Activated CD4-positive, alpha-beta T cell treated with anti-CD3 and anti-CD28 coated beads, Interleukin-2, amount 50 U/mL, for 16 hours (primary cell): ENCODE measurements around the gene ARL2.

Experiments
- DNase-seq: peaks from one replicate; pipeline ENCODE4 v3.0.0-alpha.2; 2020

ARL2 gene

DNA sequence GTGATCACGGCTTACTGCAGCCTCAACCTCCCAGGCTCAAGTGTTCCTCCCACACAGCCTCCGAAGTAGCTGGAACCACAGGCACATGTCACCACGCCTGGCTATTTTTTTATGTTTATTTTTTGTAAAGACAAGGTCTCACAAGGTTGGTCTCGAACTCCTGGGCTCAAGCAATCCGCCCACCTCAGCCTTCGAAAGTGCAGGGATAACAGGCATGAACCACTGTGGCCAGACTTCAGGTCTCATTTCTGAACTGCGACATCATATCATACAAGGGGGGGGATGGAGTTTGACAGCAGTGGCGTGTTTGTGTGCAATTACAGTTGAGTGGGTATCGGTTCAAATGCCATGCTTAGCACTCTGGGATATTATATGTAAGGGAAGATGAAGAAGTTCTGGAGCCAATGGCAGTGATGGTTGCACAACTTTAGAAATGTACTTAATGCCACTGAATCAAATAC, 37.5 kb downstream of the ARL2 start:
- DNase-seq: peak; percentile 24

DNA sequence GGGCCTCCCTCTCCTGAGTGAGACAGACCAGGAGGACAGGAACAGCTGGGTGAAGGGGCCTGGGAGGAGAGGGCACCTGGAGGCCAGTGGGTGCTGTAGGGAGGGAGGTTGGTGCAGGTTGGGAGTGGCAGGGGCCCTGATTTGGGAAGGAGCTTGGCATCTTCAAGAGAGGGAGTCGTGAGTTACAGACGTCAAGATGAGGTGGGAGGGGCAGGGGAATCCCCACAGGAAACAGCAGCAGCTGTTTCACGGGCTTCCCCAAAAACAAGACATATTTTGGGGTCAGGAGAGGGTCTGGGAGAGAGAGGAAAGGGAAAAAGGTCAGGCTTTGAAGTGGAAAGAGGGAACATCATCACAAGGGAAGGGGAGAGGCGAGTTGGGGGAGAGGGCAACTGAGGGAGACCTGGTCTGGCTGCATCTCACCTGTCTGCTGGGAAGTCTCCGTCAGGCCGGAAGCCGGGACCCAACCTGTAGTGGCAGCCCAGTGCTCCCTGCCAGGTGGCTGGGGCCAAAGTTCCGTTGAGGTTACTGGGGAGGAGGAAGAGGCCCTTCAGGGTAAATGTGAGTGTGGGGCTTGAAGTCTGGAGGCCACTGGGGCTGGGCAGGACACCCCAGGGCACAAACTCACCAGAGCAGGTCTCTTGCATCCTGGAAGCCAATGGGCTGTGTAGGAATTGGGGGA, 40.0 kb downstream of the ARL2 start:
- DNase-seq: no peak

DNA sequence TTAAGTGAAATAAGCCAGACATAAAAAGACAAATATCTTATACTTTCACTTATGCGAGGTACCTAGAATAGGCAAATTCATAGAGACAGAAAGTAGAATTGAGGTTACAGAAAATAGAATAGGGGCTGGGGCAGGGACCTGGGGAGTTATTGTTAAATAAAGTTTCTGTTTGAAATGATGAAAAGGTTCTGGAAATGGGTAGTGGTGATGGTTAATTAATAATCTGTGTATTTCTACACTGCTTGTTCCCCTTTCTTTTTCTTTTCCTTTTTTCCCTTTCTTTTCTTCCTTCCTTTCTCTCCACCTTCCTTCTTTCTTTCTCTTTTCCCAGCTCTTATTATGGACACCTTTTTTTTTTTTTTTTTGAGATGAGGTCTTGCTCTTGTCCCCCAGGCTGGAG, 41.6 kb downstream of the ARL2 start:
- no peak for DNase-seq

DNA sequence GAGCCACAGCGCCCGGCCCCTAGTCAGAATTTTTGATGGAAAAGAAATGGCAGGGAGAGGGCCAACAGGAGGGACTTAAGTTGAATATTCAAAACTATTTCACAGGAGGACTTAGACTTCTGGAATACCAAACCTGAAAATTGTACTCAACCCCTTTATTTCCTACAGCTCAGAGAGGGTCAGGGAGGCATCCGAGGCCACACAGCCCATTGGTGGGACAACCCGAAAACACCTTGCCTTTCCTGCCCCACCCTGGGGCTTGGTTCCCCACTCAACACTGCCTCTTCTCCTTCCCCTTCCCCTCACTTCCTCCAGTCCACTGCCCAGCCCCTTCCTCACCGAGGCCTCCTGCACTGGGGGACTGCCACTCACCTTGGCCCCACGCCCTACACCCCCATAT, 43.0 kb downstream of the ARL2 start:
- no peak for DNase-seq

DNA sequence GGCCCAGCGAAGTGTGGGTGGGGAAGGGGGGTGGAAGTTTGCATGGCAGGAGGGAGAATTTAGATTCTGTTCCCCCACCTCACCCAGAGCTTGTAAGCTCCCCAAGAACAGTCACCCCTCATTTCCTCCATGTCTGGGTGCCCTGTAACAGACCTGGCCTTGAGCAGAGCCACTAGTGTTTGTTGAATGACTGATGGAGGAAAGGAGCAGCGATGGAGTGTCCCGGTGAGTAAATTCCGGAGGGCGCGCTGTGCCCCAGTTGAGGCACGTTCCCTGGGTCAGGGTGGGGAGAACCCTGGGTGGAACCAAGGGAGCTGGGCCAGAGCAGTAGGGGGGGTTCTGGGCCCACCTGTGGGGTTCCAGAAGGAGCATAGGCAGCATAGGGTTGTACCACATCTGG, 43.6 kb downstream of the ARL2 start:
- DNase-seq: no peak

DNA sequence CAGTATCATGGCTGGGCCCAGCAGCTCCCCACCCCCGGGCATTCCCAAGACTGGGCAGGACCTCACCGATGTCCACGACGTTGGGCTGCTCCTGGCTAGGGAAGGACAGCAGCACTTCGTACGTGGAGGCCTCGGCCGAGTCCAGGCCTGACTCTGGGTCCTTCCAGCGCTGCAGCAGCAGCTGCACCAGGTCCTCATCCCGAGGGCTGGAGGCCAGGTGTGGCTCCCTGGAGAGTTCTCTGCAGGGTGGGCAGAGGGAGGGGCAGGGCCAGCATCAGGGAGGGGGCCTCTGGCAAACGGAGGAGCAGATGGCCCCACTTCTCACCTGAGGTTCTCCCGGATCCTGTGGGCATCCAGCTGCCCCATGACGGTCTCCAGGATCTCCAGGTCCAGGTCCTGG, 44.1 kb downstream of the ARL2 start:
- DNase-seq: no peak

DNA sequence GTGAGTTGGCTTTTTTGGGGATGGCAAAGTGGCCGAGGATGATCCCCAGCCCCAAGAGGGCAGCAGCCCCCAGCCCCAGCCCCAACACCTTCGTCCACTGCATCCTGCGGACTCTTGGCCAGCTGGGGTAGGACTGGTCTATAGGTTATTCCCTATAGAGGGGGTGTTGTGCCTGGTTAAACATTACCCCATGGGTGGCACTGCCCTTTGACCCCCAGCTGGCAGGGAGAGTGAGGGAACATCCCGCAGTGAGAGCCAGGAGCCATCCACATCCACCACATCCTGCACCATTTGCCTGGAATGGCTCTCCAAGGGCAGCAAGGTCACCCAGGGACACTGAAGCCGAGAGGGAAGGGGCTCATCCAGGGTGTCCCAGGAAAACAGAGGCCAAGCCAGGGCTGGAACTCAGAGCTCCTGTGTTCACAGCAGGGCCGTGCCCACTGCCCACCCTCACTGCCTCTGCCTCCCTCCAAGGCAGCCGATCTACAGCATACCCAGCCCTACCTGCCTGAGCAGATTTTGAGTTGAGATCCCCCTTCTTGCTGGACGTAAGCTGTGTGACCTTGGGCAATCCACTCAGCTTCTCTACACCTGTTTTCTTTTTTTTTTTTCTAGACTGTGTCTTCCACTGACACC, 44.6 kb downstream of the ARL2 start, which contains the start of gene NAALADL1:
TSS of gene NAALADL1 (minus strand) at position 135 of the 636 bp plus-strand sequence. CDS start at position 103, 32 bp downstream.
- DNase-seq: no peak

DNA sequence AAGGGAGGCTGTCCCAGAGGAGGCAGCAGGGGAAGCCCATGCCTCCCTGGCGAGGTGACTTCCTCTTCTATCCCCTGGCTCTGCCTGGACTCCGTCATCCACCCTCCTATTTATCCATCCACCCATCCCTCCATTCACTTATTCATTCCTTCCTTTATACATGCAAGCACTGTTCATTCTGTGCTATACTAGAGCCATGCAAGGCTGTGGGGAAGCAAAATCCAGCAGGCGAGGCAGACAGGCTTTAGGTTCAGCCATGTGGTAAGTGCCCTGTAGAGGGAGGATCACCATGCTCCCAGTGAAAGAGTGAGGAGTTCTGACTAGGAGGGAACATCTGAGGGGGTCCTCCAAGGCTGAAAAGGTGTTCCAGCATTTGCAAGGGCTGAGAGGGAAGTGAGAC, 45.6 kb downstream of the ARL2 start:
- DNase-seq: no peak

DNA sequence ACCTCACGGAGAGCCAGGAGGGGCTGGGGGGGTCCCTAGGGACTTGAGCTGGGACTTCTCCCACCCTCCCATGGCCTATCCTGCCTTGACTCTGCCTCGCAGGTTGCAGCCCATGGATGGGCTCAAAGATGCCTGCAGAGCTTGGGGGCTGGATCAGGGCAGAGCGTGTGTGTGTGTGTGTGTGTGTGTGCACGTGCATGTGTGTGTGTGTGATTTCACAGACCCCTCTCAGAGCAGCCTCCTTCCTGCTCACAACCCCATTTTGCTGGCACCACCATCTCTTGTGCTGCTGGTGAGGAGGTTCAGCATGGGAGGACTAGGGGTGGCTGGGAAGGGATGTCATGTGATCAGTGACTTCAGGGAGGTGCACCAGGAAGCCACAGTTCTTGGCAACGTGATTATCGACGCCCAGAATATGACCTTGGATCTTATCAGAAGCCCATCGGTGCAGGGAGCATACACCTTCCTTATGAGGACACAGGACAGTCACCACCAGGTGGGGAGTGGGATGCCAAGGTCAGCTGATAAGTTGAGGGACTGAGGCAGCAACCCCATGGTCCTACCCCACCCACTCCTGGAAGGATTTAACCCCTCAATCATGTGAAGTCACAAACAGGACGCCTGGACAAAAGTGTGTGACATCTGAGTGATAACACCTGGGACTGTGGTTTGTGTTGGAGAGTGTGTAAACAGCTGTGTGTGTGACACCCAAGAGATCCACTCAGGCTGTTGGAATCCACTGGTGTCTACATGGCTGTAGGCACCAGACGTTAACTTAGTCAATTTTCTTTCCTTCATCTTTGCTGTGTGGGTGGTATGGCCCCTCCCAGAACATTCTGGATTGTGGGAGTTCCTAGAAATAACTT, 46.2 kb downstream of the ARL2 start:
- DNase-seq: no peak

DNA sequence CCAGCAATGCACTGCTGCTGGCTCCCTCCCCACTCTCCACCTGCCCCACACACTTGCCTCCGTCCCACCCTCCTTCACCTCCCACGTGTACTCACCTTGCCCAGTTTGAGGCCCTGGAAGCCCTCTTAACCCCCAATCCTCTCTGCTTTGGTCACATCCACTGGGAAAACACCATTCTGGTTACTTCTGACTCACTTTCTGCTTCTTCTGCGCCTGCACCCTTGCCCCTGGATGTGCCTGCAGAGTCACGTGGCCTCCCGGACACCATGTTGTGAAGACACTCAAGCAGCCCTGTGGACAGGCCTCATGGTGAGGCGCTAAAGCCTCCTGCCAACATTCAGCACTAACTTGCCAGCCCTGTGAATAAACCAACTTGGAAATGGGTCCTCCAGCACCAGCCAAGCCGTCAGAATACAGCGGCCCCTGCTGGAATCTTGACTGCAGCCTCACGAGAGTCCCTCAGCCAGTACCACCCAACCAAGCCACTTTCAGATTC, 47.0 kb downstream of the ARL2 start:
- DNase-seq: no peak

DNA sequence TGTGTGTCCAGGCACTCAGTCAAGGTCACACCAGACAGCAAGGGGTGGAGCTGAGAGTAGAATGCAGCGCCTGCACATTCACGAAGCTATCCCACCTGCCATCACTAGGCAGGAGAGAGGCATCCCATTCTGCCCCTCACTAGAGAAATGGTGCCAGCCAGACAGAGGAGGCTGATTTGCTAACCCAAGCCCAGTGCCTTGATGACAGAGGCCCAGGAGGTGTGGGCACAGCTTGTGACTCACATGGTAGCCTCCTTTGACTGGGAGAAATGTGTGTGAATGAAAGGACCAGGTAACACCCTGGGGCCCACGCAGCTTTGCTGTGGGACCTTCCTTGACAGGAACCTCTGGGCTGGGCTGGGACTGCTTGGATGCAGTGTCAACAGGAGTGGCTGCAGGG, 49.6 kb downstream of the ARL2 start:
- DNase-seq: no peak

DNA sequence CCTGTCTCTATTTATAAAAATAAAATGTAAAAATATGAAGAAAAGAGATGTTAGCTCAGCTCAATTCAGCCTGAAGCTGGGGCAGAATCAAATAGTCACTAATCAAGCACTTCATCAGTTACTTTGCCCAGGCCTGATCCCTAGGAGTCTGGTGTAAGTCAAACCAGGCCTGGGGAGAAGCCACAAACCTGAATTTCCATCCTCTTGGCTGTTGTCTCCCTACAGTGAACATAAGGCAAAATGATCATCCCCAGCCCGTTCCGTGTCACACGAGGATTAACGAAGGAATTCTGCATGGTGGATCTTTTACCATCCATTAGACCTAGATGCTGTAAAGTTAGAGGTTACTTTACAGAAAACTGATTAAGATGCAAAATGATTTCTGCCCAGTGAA, 50.9 kb downstream of the ARL2 start:
- DNase-seq: no peak

DNA sequence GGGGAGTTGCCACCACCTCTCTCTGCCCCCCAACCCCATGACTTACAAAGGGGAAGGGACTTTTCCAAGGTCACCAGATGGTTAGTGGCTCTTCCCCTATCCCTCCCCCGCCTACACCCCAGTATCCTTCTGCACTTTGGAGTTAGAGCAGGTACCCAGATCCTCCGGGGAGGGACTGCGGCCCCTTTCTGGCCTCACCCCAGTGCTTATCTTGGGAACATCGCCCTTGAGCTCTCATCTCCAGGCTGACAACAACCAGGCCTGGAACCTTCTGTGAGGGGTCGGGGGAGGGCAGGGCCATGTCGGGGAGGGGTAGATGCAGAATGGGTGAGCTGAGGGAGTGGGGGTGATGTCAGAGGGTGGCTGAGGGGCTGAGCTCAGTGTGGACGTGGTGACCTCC, 51.9 kb downstream of the ARL2 start:
- no peak for DNase-seq

DNA sequence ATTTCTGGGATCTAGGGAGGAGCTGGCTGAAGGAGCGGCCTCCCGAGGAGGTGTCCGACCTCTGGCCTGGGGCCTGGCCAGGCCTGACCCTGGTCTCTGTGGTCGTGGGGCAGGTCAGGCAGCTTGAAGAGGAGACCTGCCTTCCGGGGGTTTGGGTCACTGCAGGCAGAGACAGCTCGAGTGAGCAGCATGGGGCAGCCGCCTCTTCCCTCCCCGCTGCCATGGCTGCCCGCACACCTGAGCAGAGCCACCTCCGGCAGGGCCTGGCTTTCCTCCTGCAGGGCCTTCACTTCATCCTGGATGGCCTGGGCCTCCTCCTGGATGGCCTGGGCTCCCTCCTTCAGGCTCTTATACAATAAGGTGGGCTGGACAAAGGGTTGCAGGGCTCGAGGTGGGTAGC, 52.4 kb downstream of the ARL2 start:
- DNase-seq: no peak

DNA sequence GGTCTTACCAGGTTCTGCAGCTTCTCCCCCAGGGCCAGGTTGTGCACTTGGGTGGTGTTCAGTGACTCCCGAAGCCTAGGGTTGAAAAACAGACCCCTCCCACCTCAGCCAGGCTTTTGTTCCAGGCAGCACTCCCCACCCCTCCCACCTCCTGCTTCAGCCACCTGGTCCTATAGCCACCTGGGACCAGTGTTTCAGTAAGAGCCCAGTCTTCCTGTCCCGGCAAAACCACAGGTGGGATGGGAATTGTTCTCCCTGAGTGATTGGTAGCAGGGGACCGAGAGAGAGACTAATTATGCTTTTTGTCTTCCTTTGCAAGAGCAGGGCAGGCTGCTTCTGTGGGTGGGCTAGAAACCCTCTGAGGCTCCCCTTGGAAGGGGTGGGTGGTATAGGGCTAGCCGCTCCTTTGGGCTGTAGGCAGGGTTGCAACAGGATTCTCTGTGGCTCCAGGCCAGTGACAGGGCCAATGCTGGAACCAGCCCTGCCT, 52.9 kb downstream of the ARL2 start:
- no peak for DNase-seq

DNA sequence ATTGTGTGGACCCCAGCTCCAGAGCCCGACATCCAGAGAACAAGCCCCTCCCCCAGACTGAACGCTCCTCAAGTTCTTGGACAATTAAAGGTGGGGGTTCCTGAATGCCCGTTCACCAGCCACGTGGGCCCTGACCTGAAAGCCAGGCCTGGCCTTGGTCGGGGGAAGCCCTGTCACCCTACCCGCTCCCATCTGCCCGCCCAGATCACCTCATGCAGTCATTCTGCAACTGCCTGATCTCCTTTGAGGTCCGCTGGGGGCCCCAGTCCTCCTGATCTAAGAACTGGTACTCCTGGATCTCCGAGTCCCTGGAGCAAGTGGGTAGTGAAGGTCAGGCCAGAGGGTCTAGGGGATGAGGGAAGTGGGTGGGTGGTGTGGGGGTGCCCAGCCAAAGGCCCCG, 53.5 kb downstream of the ARL2 start:
- DNase-seq: no peak

DNA sequence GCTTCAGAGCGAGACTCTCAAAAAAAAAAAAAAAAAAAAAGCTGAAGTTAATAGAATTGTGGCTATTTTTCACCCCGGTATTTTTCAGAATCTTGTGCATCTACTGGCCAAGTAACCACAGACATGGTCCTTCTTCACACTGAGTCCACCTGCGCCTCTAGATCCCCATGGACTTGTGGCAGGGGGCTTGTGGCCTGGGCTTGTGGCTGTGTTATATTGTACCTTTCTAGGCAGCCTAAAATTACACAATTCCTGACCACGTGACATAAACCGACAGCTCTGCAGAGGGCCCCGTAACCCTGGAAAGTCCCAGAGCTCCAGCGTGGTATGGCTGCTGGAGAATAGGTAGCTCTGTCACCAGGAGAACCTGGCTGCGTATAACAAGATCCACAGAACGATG, 55.3 kb downstream of the ARL2 start:
- DNase-seq: peak; percentile 29
